Prostate gland (tissue), 2 donors: Measurements from ENCODE around the gene PLBD2. TPM values are rescaled to one million over a fixed set of nuclear protein-coding genes. Genes with fewer than 3 reads are reported as not detected.

Experiments used
- DNase-seq: peaks from one replicate; pipeline ENCODE4 v3.0.0-alpha.2; 2019; ENCODE audit warnings: low spot score
- H3K27ac ChIP-seq, 2 donors: fragments of 200-600 bp; sonication (generic); 2 replicates each; pipeline ENCODE4 v1.5.1; 2017 to 2019
- H3K27me3 ChIP-seq: fragments of 200-600 bp; sonication (generic); replicated peaks from 2 replicates; pipeline ENCODE4 v1.5.1; 2019; ENCODE audit not compliant: insufficient read depth
- H3K36me3 ChIP-seq, 2 donors: fragments of 200-600 bp; sonication (generic); 1 replicate in 1 of 2; 2 replicates in 1 of 2; pipeline versions ENCODE4 v1.5.1 to v1.8.1; 2017 to 2019
- H3K4me1 ChIP-seq: fragments of 200-600 bp; sonication (generic); replicated peaks from 2 replicates; pipeline ENCODE4 v1.5.1; 2019
- H3K4me3 ChIP-seq, 2 donors: fragments of 200-600 bp; sonication (generic); 2 replicates each; pipeline ENCODE4 v1.5.1; 2017 to 2019
- H3K9me3 ChIP-seq: fragments of 200-600 bp; sonication (generic); 2 replicates; pipeline ENCODE4 v1.5.1; 2017
- CTCF ChIP-seq, 4 experiments: fragments of 200-600 bp in 2 of 4; fragments of 450-650 bp in 2 of 4; sonication (generic) in 2 of 4; IDR thresholded peaks; 1 replicate in 3 of 4; 2 replicates in 1 of 4; pipeline ENCODE4 v1.5.1; 2016 to 2019; ENCODE audit warnings: antibody characterized with exemption in 4 of 4, mild to moderate bottlenecking in 2 of 4, moderate library complexity in 2 of 4
- POLR2A ChIP-seq: fragments of 450-650 bp; IDR thresholded peaks from one replicate; pipeline ENCODE4 v1.6.1; 2016; ENCODE audit warnings: antibody characterized with exemption, mild to moderate bottlenecking
- POLR2AphosphoS5 ChIP-seq: sonication (generic); formaldehyde crosslinking; IDR thresholded peaks from one replicate; pipeline ENCODE4 v1.6.1; 2017; ENCODE audit warnings: antibody characterized with exemption
- WGBS: methylation state at CpG from one replicate; pipeline ENCODE4 v1.1.5; 2018; 5-methylcytosine and 5-hydroxymethylcytosine counted together
- intact Hi-C: fragments of 100-400 bp; cut with DNase I; formaldehyde crosslinking; loops from one replicate; pipeline ENCODE4 v1.14.2; 2022
- total RNA-seq, 2 donors: library from RNA; depleted of rRNA; stranded (reverse); fragments of >200 nt; gene quantifications; one replicate each; pipeline ENCODE4 v1.1.0, GENCODE V29; 2016

PLBD2 gene
- total RNA-seq, 2 donors from 2014 or later, result 48.2 to 114 TPM

DNA sequence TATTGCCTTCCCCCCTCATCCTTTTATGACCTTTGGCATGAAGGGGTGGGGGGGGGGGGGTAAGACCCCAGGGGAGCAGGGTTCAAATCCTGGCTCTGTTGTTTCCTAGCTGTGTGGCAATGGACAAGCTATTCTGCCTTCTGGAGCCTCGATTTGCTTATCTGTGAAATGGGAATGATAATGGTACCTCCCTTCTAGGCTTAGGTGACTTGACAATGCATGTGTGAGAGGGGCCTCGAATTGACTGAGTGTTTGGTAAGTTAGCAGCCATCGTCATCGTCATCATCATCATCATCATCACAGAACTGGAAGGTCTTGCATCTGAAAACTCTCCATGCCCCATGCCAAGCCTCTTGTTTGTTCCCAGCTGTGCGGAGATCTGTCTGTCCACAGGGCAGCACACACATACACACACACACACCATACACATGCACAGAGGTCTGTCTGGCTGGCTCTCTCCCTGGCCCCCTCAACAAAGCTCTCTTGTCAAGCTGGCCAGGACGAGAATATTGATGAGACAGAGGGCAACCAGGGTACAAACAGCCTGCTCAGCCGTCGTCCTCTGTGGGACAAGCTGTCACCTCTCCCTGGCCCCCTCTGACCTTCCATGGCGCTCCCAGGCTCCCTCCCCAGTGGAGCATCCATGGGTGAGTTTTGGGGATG lies 51.2 kb downstream of the PLBD2 start:
- TF ChIP-seq POLR2A, result no peak
- no peak for TF ChIP-seq CTCF (IDR thresholded peaks at IDR 0.05)
- TF ChIP-seq POLR2AphosphoS5, result no peak
- 67% methylated on average over 9 of the region's 9 CpGs for WGBS
- intact Hi-C loops, result no loop called here
- H3K27ac ChIP-seq, result no peak overlapping the region
- DNase-seq, result no peak
- H3K9me3 ChIP-seq, result no peaks in the 10 kb centered on the region
- no peaks in the 10 kb centered on the region for H3K27me3 ChIP-seq
- H3K4me1 ChIP-seq, result no peaks in the 10 kb centered on the region
- H3K36me3 ChIP-seq, result no peaks in the 10 kb centered on the region
- no peak overlapping the region for H3K4me3 ChIP-seq

GRCh38 chr12:113413488-113413939 lies 55.1 kb downstream of the PLBD2 start:
- Histone ChIP-seq H3K36me3 (no peaks in the 10 kb centered on the region), H3K4me3 (no peak overlapping the region), H3K27me3 (no peaks in the 10 kb centered on the region), H3K9me3 (no peaks in the 10 kb centered on the region), H3K27ac (no peak overlapping the region), H3K4me1 (no peaks in the 10 kb centered on the region)
- DNase-seq, result no peak
- intact Hi-C loops, result no loop called here
- TF ChIP-seq CTCF (IDR thresholded peaks at IDR 0.05), result no peak
- TF ChIP-seq POLR2AphosphoS5, result no peak
- TF ChIP-seq POLR2A, result no peak
- WGBS, result 55% methylated on average over 11 of the region's 11 CpGs

GRCh38 chr12:113414519-113415038 lies 56.2 kb downstream of the PLBD2 start:
- no peak for TF ChIP-seq POLR2AphosphoS5
- no peak for TF ChIP-seq CTCF (IDR thresholded peaks at IDR 0.05)
- TF ChIP-seq POLR2A, result no peak
- no peaks in the 10 kb centered on the region for H3K36me3 ChIP-seq
- no peaks in the 10 kb centered on the region for H3K4me1 ChIP-seq
- no peak overlapping the region for H3K27ac ChIP-seq
- no peak overlapping the region for H3K4me3 ChIP-seq
- H3K27me3 ChIP-seq, result no peaks in the 10 kb centered on the region
- intact Hi-C loops, result no loop called here
- 84% methylated on average over 9 of the region's 9 CpGs for WGBS
- H3K9me3 ChIP-seq, result no peaks in the 10 kb centered on the region
- DNase-seq, result no peak

DNA sequence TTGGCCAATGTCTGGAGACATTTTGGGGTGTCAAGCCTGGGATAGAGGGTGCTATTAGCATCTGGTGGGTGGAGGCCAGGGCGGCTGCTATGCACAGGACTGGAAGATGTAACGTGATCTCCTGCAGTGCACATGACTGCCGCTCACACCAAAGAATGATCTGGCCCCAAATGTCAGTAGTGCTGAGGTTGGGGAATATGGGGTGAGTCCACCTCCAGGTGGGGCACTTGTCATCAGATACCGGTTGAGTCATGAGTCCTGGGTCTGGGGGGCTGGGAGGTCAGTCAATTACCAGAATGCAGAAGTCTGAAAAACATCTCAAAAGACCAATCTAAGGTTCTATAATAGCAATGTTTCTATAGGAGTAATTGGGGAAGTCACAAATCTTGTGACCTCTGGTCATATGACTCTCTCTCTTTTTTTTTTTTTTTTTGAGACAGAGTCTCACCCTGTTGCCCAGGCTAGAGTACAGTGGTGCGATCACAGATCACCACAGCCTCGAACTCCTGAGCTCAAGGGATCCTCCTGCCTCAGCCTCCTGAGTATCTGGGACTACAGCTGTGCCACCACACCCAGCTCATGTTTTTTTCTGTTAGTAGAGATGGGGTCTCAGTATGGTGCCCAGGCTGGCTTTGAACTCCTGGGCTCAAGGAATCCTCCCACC lies 57.8 kb downstream of the PLBD2 start:
- no peaks in the 10 kb centered on the region for H3K9me3 ChIP-seq
- no peaks in the 10 kb centered on the region for H3K4me1 ChIP-seq
- intact Hi-C loops, result no loop called here
- DNase-seq, result no peak
- WGBS, result 41% methylated on average over 6 of the region's 6 CpGs
- H3K27me3 ChIP-seq, result no peaks in the 10 kb centered on the region
- H3K4me3 ChIP-seq, result no peak overlapping the region
- no peak overlapping the region for H3K27ac ChIP-seq
- H3K36me3 ChIP-seq, result no peaks in the 10 kb centered on the region
- no peak for TF ChIP-seq POLR2AphosphoS5
- no peak for TF ChIP-seq CTCF (IDR thresholded peaks at IDR 0.05)
- TF ChIP-seq POLR2A, result no peak
